GM12878 (cell line): ENCODE results near the gene THADA. TPM values are rescaled to one million over a fixed set of nuclear protein-coding genes. Genes with fewer than 3 reads are reported as not detected.

Source experiments
- ASH2L ChIP-seq: fragments of 300-600, 200-600 bp; sonication (generic); IDR thresholded peaks from 2 replicates; pipeline ENCODE4 v1.6.1; 2017; ENCODE audit warnings: low read depth, mild to moderate bottlenecking, borderline replicate concordance
- CHD2 ChIP-seq: IDR thresholded peaks from 2 replicates; pipeline ENCODE4 v1.6.1; 2011; ENCODE audit warnings: low read depth, low read length, improper control_type of control experiment, borderline replicate concordance
- FOXK2 ChIP-seq: fragments of 450-650 bp; IDR thresholded peaks from 2 replicates; pipeline ENCODE4 v1.6.1; 2017; ENCODE audit warnings: mild to moderate bottlenecking, moderate library complexity
- HSF1 ChIP-seq: fragments of 150-350 bp; IDR thresholded peaks from 2 replicates; pipeline ENCODE4 v1.6.1; 2014; ENCODE audit warnings: mild to moderate bottlenecking, low read depth, low read length
- JUNB ChIP-seq: IDR thresholded peaks from 2 replicates; pipeline ENCODE4 v1.6.1; 2016; ENCODE audit warnings: antibody characterized with exemption, mild to moderate bottlenecking
- KLF5 ChIP-seq: fragments of 450-650 bp; IDR thresholded peaks from 2 replicates; pipeline ENCODE4 v1.6.1; 2014; ENCODE audit warnings: mild to moderate bottlenecking; ENCODE audit not compliant: partially characterized antibody
- MAX ChIP-seq: IDR thresholded peaks from 2 replicates; pipeline ENCODE4 v1.6.1; 2012; ENCODE audit warnings: low read depth, low read length, improper control_type of control experiment
- NR2C1 ChIP-seq: fragments of 450-650 bp; IDR thresholded peaks from 2 replicates; pipeline ENCODE4 v1.6.1; 2017; ENCODE audit warnings: antibody characterized with exemption, mild to moderate bottlenecking, moderate library complexity
- NR2C2 ChIP-seq: IDR thresholded peaks from 2 replicates; pipeline ENCODE4 v1.6.1; 2011; ENCODE audit warnings: borderline replicate concordance, low read depth; ENCODE audit not compliant: control insufficient read depth, insufficient read length
- PBX3 ChIP-seq: IDR thresholded peaks from 2 replicates; pipeline ENCODE4 v1.6.1; 2011; ENCODE audit warnings: mild to moderate bottlenecking, low read depth, low read length, moderate library complexity; ENCODE audit not compliant: insufficient replicate concordance
- RELA ChIP-seq: fragments of 450-650 bp; IDR thresholded peaks from 2 replicates; pipeline ENCODE4 v1.8.0; 2014; ENCODE audit warnings: borderline replicate concordance; ENCODE audit not compliant: partially characterized antibody
- SMARCA5 ChIP-seq: fragments of 450-650 bp; IDR thresholded peaks from 2 replicates; pipeline ENCODE4 v1.6.1; 2017; ENCODE audit warnings: mild to moderate bottlenecking
- USF2 ChIP-seq: IDR thresholded peaks from 2 replicates; pipeline ENCODE4 v1.6.1; 2011; ENCODE audit warnings: low read depth, low read length, improper control_type of control experiment, borderline replicate concordance
- YY1 ChIP-seq: IDR thresholded peaks from 2 replicates; pipeline ENCODE4 v1.6.1; 2011; ENCODE audit warnings: low read depth, mild to moderate bottlenecking, low read length
- ZNF592 ChIP-seq: fragments of 450-650 bp; IDR thresholded peaks from 2 replicates; pipeline ENCODE4 v1.6.1; 2017; ENCODE audit warnings: mild to moderate bottlenecking, moderate library complexity
- polyA plus RNA-seq, 11 experiments: library from polyadenylated mRNA; depleted of rRNA in 4 of 11; unstranded in 6 of 11; stranded (reverse) in 5 of 11; fragments of >200 nt; fragmentation: Nextera tagmentation in 4 of 11; fragmentation: Illumina TruSeq in 1 of 11; extraction: Ambion mirVana in 4 of 11; extraction: Trizol in 1 of 11; gene quantifications; 1 replicate in 1 of 11; 2 replicates in 10 of 11; pipeline versions ENCODE4 v1.2.1 to v1.2.3, GENCODE V29; 2011 to 2016; ENCODE audit warnings: inconsistent platforms in 2 of 11, missing spikeins in 2 of 11, low read depth in 1 of 11
- total RNA-seq, 4 experiments: library from RNA; depleted of rRNA in 3 of 4; stranded (reverse); fragments of >200 nt in 3 of 4; fragmentation: Illumina TruSeq in 1 of 4; extraction: Trizol in 1 of 4; gene quantifications; 2 replicates each; pipeline versions ENCODE4 v1.2.1 to v1.2.3, GENCODE V29; 2013 to 2021
- TF ChIP-seq, protein P1 (sequence below): fragments of 450-650 bp; IDR thresholded peaks from 2 replicates; pipeline ENCODE4 v1.6.1; 2017; ENCODE audit warnings: borderline replicate concordance
- TF ChIP-seq, protein P2 (sequence below): fragments of 450-650 bp; IDR thresholded peaks from 2 replicates; pipeline ENCODE4 v1.6.1; 2017; ENCODE audit warnings: mild to moderate bottlenecking

THADA gene
- total and polyA plus RNA-seq, 10 of the 15 experiments (the other 5 are each of a cell fraction or from before 2014, with no cell fraction given), result 14.6 to 33.2 (median 23.2) TPM

- 0 out of 2 replicates have a peak, but pooled peaks have one; percentile 54 for TF ChIP-seq ASH2L
- no peak for TF ChIP-seq HSF1
- TF ChIP-seq PBX3, result no peak
- TF ChIP-seq JUNB, result peak; percentile 17; the same call in 1 of the 2 replicates
- TF ChIP-seq KLF5, result peak; percentile 51
- TF ChIP-seq SMARCA5, result no peak
- TF ChIP-seq USF2, result no peak
- peak; percentile 97 for TF ChIP-seq NR2C1
- TF ChIP-seq, protein P1, sequence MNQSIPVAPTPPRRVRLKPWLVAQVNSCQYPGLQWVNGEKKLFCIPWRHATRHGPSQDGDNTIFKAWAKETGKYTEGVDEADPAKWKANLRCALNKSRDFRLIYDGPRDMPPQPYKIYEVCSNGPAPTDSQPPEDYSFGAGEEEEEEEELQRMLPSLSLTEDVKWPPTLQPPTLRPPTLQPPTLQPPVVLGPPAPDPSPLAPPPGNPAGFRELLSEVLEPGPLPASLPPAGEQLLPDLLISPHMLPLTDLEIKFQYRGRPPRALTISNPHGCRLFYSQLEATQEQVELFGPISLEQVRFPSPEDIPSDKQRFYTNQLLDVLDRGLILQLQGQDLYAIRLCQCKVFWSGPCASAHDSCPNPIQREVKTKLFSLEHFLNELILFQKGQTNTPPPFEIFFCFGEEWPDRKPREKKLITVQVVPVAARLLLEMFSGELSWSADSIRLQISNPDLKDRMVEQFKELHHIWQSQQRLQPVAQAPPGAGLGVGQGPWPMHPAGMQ, result peak; percentile 70
- no peak for TF ChIP-seq RELA
- peak; percentile 85 for TF ChIP-seq YY1
- TF ChIP-seq, protein P2, sequence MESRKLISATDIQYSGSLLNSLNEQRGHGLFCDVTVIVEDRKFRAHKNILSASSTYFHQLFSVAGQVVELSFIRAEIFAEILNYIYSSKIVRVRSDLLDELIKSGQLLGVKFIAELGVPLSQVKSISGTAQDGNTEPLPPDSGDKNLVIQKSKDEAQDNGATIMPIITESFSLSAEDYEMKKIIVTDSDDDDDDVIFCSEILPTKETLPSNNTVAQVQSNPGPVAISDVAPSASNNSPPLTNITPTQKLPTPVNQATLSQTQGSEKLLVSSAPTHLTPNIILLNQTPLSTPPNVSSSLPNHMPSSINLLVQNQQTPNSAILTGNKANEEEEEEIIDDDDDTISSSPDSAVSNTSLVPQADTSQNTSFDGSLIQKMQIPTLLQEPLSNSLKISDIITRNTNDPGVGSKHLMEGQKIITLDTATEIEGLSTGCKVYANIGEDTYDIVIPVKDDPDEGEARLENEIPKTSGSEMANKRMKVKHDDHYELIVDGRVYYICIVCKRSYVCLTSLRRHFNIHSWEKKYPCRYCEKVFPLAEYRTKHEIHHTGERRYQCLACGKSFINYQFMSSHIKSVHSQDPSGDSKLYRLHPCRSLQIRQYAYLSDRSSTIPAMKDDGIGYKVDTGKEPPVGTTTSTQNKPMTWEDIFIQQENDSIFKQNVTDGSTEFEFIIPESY, result no peak
- TF ChIP-seq NR2C2, result no peak
- peak; percentile 51; the same call in 1 of the 2 replicates for TF ChIP-seq FOXK2
- peak; percentile 99 for TF ChIP-seq CHD2
- peak; percentile 94 for TF ChIP-seq MAX
- TF ChIP-seq ZNF592, result no peak
These were observed at the start of gene THADA (continued) for GRCh38 chr2:43595603-43596412.
